ENCODE measurements around the gene SPACA4. TPM values are rescaled to one million over a fixed set of nuclear protein-coding genes. Genes with fewer than 3 reads are reported as not detected.

The SPACA4 gene
- not detected in 2 replicates for total RNA-seq (2013; cell fraction: nucleolus; rRNA removed)
- total RNA-seq (2014; rRNA removed) (not detected in 2 replicates), total RNA-seq (2014; rRNA removed; fragmentation: Illumina TruSeq; extraction: Trizol) (not detected in 2 replicates), total RNA-seq (2021) (not detected in 2 replicates), polyA plus RNA-seq (2011; rRNA removed) (not detected in 2 replicates), polyA plus RNA-seq (2014; fragmentation: Illumina TruSeq; extraction: Trizol) (not detected in 2 replicates), polyA plus RNA-seq (2014; fragmentation: Nextera tagmentation; extraction: Ambion mirVana) (not detected), polyA plus RNA-seq (2014; rRNA removed) (not detected in 2 replicates), polyA plus RNA-seq (2016; fragmentation: Nextera tagmentation; extraction: Ambion mirVana) (not detected), polyA minus RNA-seq (2011; rRNA and poly(A)+ RNA removed) (not detected in 2 replicates), Bru-seq, nascent RNA (not detected), BruChase-seq, experiment 1, labeled RNA remaining after a 6-hour chase (not detected), BruChase-seq, experiment 2, labeled RNA remaining after a 2-hour chase (not detected)
- polyA plus RNA-seq (2011; ENCODE audit: low read depth), result not detected
- polyA plus RNA-seq (2011; cell fraction: cytosol; rRNA removed), result not detected in 2 replicates
- not detected in 2 replicates for polyA plus RNA-seq (2011; cell fraction: nucleus; rRNA removed)
- not detected in 2 replicates for polyA plus RNA-seq (2012)
- polyA minus RNA-seq (2011; cell fraction: cytosol; rRNA and poly(A)+ RNA removed), result not detected in 2 replicates
- not detected in 2 replicates for polyA minus RNA-seq (2011; cell fraction: nucleus; rRNA and poly(A)+ RNA removed)
- long read RNA-seq, experiment 1, result 0 reads
- long read RNA-seq, experiment 2, result 0 reads

GRCh38 chr19:48606463-48607358 lies at the start of gene SPACA4:
TSS of gene SPACA4 (plus strand) at chr19:48606742. CDS start at chr19:48606979, 237 bp downstream.
- no peaks in the 10 kb centered on the region for H3K36me3 ChIP-seq (ENCODE audit: control insufficient read depth in 2 of 2, insufficient read depth in 2 of 2, low read length in 1 of 2)
- no peak for FAIRE-seq
- POLR2A ChIA-PET, result no interaction called here
- no peak for DNase-seq (ENCODE audit: low read depth, low spot score)
- intact Hi-C loops (cut with micrococcal nuclease; ENCODE audit: unreplicated experiment), result no loop called here
- no peak within 1 kb of the TSS for H3K9ac ChIP-seq (ENCODE audit: control insufficient read depth, insufficient read depth, low read length)
- no peak for ATAC-seq
- H3K4me2 ChIP-seq (ENCODE audit: control insufficient read depth, insufficient read depth), result no peak within 1 kb of the TSS
- in situ Hi-C loops (cut with MboI), result no loop called here
- H3K4me1 ChIP-seq (ENCODE audit: control insufficient read depth, insufficient read depth, low read length), result no peaks in the 10 kb centered on the region
- H3K27ac ChIP-seq (ENCODE audit: control insufficient read depth, insufficient read depth), result no peak within 1 kb of the TSS
- 75% methylated on average over 39 of the region's 39 CpGs for WGBS (ENCODE audit: insufficient coverage, insufficient replicate concordance, low lambda C conversion rate, missing lambda C conversion rate)
- SMC1A ChIA-PET (ENCODE audit: uncharacterized antibody, unreplicated experiment), result no interaction called here
- H3K79me2 ChIP-seq (ENCODE audit: control insufficient read depth, insufficient read depth, low read length), result no peaks in the 10 kb centered on the region
- CTCF ChIA-PET, result interaction anchor here (0.5 to 2.7 kb wide), 3 partner anchors 17 to 101 kb away, joined by 3 to 24 read pairs (median 6); no protein-coding TSS in a partner anchor
- RAD21 ChIA-PET (ENCODE audit: unreplicated experiment), result interaction anchor here (1.0 kb wide), 1 partner anchor 22 kb away, joined by 3 read pairs; no protein-coding TSS in a partner anchor
- H2AFZ ChIP-seq (ENCODE audit: control insufficient read depth, low read depth, low read length), result no peak within 1 kb of the TSS
- H3K27me3 ChIP-seq (replicated peaks in 1 of 2; ENCODE audit: control insufficient read depth in 2 of 2, insufficient read depth in 2 of 2, low read length in 1 of 2), result no peaks in the 10 kb centered on the region
- no peaks in the 10 kb centered on the region for H4K20me1 ChIP-seq (ENCODE audit: control insufficient read depth, insufficient read depth)
- no peak within 1 kb of the TSS for H3K4me3 ChIP-seq
- BruUV-seq (replicated peaks), result no TSS peak
- H3K9me3 ChIP-seq (replicated peaks; ENCODE audit: control insufficient read depth, insufficient read depth, low read length), result no peaks in the 10 kb centered on the region
- TF ChIP-seq JUND (IDR thresholded peaks at IDR 0.05; ENCODE audit: low read depth, low read length), result no peak
- TF ChIP-seq, protein P1, sequence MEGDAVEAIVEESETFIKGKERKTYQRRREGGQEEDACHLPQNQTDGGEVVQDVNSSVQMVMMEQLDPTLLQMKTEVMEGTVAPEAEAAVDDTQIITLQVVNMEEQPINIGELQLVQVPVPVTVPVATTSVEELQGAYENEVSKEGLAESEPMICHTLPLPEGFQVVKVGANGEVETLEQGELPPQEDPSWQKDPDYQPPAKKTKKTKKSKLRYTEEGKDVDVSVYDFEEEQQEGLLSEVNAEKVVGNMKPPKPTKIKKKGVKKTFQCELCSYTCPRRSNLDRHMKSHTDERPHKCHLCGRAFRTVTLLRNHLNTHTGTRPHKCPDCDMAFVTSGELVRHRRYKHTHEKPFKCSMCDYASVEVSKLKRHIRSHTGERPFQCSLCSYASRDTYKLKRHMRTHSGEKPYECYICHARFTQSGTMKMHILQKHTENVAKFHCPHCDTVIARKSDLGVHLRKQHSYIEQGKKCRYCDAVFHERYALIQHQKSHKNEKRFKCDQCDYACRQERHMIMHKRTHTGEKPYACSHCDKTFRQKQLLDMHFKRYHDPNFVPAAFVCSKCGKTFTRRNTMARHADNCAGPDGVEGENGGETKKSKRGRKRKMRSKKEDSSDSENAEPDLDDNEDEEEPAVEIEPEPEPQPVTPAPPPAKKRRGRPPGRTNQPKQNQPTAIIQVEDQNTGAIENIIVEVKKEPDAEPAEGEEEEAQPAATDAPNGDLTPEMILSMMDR (IDR thresholded peaks at IDR 0.05 in 2 of 3, conservative IDR thresholded peaks at IDR 0.05 in 1 of 3; ENCODE audit: control insufficient read depth in 2 of 3, extremely low read depth in 1 of 3, insufficient read depth in 1 of 3, low read depth in 3 of 3, low read length in 3 of 3), result no peak
- TF ChIP-seq NFYA (IDR thresholded peaks at IDR 0.05; ENCODE audit: borderline replicate concordance, low read depth, low read length), result no peak
- TF ChIP-seq ZBTB4 (CRISPR knock-in tag; IDR thresholded peaks at IDR 0.05), result no peak
- no peak for TF ChIP-seq KDM1A (IDR thresholded peaks at IDR 0.05; ENCODE audit: borderline replicate concordance)
- no peak for TF ChIP-seq SUPT20H (IDR thresholded peaks at IDR 0.05; ENCODE audit: borderline replicate concordance, control insufficient read depth, low read depth, low read length)
- no peak for TF ChIP-seq PAX5 (IDR thresholded peaks at IDR 0.05; ENCODE audit: borderline replicate concordance, low read depth, low read length)
- no peak for TF ChIP-seq KAT2A (conservative IDR thresholded peaks at IDR 0.05; ENCODE audit: control insufficient read depth, low read depth, low read length)
- TF ChIP-seq MEF2A (IDR thresholded peaks at IDR 0.05; ENCODE audit: insufficient read depth, low read depth, low read length), result no peak
- no peak for TF ChIP-seq PML (IDR thresholded peaks at IDR 0.05; ENCODE audit: low read length)
- no peak for TF ChIP-seq KLF5 (IDR thresholded peaks at IDR 0.05; ENCODE audit: partially characterized antibody)
- no peak for TF ChIP-seq RAD51 (IDR thresholded peaks at IDR 0.05)
- TF ChIP-seq TCF3 (IDR thresholded peaks at IDR 0.05; ENCODE audit: borderline replicate concordance, insufficient read depth, low read depth, low read length), result no peak
- TF ChIP-seq MYB (IDR thresholded peaks at IDR 0.05; ENCODE audit: borderline replicate concordance, low read depth, low read length), result no peak
- TF ChIP-seq SPI1 (IDR thresholded peaks at IDR 0.05; ENCODE audit: borderline replicate concordance, insufficient read depth, low read depth, low read length), result no peak

All from GM12878 (cell line).